GM12875 (cell line): ENCODE data around the gene AKAP12.

ENCODE experiments used
- H3K4me3 ChIP-seq: one replicate; pipeline ENCODE4 v1.5.1; 2011; ENCODE audit warnings: low read depth, low read length, control low read depth
- TF ChIP-seq, protein P1 (sequence below): IDR thresholded peaks from 2 replicates; pipeline ENCODE4 v1.5.1; 2011; ENCODE audit warnings: low read depth, mild to moderate bottlenecking, control low read depth, inconsistent platforms, low read length, moderate library complexity, borderline replicate concordance; ENCODE audit not compliant: insufficient read depth

Gene AKAP12, protein sequence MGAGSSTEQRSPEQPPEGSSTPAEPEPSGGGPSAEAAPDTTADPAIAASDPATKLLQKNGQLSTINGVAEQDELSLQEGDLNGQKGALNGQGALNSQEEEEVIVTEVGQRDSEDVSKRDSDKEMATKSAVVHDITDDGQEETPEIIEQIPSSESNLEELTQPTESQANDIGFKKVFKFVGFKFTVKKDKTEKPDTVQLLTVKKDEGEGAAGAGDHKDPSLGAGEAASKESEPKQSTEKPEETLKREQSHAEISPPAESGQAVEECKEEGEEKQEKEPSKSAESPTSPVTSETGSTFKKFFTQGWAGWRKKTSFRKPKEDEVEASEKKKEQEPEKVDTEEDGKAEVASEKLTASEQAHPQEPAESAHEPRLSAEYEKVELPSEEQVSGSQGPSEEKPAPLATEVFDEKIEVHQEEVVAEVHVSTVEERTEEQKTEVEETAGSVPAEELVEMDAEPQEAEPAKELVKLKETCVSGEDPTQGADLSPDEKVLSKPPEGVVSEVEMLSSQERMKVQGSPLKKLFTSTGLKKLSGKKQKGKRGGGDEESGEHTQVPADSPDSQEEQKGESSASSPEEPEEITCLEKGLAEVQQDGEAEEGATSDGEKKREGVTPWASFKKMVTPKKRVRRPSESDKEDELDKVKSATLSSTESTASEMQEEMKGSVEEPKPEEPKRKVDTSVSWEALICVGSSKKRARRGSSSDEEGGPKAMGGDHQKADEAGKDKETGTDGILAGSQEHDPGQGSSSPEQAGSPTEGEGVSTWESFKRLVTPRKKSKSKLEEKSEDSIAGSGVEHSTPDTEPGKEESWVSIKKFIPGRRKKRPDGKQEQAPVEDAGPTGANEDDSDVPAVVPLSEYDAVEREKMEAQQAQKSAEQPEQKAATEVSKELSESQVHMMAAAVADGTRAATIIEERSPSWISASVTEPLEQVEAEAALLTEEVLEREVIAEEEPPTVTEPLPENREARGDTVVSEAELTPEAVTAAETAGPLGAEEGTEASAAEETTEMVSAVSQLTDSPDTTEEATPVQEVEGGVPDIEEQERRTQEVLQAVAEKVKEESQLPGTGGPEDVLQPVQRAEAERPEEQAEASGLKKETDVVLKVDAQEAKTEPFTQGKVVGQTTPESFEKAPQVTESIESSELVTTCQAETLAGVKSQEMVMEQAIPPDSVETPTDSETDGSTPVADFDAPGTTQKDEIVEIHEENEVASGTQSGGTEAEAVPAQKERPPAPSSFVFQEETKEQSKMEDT (N-terminal part only)

DNA sequence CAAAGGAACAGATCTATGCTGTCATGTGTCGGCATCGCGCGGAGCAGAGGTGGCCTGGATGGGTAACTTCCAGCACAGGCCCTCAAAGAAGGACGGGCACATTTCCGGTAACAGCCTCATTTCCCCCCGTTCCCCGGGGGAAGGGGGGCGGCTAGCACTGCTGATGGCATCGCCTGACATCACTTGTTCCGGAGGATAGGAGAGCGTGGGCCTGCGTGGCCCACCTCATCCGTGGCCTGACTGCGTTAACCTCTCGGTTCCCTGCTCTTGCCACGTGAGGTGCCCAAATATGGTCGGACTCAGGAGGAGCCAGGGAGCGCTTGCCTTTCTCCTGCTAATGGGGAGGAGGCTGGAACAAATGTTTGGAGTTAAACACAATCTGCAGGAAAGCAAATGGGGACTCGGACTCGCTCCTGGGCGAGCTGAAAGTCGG, at the start of gene AKAP12:
Gene AKAP12, plus strand, starts transcription at position 365 of the 433 bp plus-strand sequence. CDS start 596 bp downstream, outside the sequence.
- H3K4me3 ChIP-seq: no peak within 1 kb of the TSS
- TF ChIP-seq, protein P1, sequence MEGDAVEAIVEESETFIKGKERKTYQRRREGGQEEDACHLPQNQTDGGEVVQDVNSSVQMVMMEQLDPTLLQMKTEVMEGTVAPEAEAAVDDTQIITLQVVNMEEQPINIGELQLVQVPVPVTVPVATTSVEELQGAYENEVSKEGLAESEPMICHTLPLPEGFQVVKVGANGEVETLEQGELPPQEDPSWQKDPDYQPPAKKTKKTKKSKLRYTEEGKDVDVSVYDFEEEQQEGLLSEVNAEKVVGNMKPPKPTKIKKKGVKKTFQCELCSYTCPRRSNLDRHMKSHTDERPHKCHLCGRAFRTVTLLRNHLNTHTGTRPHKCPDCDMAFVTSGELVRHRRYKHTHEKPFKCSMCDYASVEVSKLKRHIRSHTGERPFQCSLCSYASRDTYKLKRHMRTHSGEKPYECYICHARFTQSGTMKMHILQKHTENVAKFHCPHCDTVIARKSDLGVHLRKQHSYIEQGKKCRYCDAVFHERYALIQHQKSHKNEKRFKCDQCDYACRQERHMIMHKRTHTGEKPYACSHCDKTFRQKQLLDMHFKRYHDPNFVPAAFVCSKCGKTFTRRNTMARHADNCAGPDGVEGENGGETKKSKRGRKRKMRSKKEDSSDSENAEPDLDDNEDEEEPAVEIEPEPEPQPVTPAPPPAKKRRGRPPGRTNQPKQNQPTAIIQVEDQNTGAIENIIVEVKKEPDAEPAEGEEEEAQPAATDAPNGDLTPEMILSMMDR: no peak

DNA sequence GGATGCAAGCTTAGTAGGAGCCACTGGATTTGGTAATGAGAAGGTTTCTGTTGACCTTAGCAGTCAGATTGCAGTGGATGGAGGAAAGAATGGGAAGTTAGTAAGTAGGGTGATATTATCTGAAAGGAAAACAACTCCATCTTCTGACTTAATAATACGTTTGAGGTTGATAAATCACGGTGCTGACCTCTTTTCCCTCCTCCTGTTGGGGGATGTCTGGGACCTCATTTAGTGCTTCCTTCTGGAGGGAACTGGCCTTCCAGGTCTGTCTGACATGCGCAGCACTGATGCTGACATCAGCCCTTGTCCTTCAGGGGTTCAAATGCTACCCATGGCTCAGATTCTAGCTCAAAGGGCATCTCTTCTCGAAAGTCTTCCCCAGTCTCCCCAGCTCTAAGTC, 48.2 kb upstream of the AKAP12 start:
- TF ChIP-seq, protein P1: no peak
- no peak overlapping the region for H3K4me3 ChIP-seq

DNA sequence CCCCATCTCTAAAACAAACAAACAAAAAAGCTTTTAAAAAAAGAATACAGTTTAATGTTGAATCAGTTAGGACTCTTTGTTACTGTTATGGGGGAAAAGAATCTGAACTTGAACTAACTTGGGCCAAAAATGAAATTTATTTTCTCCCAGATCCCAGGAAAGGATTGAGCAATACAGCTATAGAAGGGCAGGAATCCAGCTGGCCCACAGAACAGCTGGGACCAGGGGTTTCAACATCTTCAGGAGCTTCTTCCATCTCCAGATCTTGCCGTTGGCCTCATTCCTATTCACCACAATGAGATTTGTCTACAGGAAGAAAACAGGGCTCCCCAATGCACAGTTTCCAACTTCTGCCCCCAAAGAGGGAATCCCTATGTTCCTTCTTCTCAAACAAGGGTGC, 43.2 kb upstream of the AKAP12 start:
- TF ChIP-seq, protein P1: no peak
- no peak overlapping the region for H3K4me3 ChIP-seq

DNA sequence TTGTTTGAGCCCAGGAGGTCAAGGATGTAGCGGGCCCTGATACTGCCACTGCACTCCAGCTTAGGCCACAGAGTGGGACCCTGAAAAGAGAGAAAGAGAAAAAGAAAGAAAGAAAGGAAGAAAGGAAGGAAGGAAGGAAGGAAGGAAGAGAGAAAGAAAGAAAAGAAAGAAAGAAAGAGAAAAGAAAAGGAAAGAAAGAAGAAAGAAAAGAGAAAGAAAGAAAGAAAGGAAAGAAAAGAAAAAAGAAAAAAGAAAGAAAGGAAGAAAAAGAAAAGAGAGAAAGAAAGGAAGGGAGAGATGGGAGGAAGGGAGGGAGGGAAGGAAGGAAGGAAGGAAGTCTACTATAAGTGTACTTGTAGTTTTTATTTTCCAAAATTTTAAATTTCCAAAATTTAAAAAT, 42.2 kb upstream of the AKAP12 start:
- no peak overlapping the region for H3K4me3 ChIP-seq
- TF ChIP-seq, protein P1: no peak

DNA sequence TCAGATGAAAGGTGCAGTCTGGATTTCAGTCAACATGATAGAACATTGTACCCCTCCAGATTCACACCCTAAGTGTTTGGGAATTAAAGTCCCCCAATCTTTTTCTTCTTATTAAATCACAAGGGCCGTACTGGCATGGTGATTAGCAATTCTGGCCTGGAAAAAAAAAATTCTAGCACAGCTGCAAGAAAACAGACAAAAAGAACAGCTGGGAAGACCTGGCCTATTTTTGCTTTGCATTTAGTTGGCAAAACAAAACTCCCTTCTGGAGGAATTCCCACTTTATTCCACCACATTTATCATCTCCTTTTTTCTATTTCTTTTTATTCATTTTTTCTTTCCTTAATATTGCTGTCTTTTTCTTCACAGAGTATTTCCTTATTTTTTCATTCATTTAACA, 39.8 kb upstream of the AKAP12 start:
- TF ChIP-seq, protein P1: no peak
- H3K4me3 ChIP-seq: no peak overlapping the region

DNA sequence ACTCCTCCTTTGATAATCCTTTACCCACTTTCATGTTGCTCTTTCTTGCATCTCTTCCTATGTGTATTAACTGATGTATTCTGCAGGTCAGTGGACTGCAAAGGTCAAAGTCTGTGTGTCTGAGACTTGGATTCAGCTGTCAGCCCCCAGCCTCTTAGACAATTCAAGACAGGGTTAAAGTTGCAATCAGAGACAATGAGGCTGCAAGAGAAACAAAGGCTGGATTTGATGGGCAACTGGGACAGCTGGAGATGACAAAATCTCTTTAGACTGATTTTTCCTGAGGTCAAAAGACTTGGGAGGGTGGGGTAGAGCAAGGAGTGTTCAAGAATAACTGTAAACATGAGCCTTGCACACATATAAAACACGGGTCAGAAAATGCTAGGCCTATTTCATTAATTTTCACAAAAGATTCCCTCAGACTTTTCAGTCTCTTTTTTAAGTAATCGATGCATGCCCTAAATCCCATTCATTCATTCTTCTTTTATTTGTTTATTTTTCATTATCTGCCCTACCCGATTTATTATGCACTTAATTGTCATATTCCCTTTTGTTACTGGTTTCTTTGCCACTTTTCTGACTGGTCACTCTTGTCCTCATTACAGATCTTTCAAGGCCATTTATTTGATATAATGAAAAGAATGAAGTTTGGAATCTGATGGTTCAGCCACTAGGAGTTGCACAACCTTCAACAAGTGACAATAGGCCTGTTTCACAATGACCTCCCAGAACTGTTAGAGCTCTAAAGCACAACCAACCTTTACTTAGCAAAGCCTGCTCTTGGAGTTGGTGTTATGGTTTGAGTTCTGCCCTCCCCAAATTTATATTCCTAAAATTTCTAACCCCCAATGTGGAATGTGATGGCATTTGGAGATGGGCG, 33.8 kb upstream of the AKAP12 start:
- H3K4me3 ChIP-seq: no peak overlapping the region
- TF ChIP-seq, protein P1: no peak
